ENCODE data around the gene SPSB1.

The SPSB1 gene

GRCh38 chr1:9397997-9398526, 105.4 kb downstream of the SPSB1 start:
- DNase-seq: no peak

- DNase-seq: no peak
These were observed 107.1 kb downstream of the SPSB1 start for GRCh38 chr1:9399510-9400424.

GRCh38 chr1:9400425-9401079, 107.9 kb downstream of the SPSB1 start:
- DNase-seq: no peak

GRCh38 chr1:9401080-9401453, 108.4 kb downstream of the SPSB1 start:
- no peak for DNase-seq

GRCh38 chr1:9402256-9402616, 109.5 kb downstream of the SPSB1 start:
- DNase-seq: no peak

GRCh38 chr1:9402717-9403225, 110.1 kb downstream of the SPSB1 start:
- no peak for DNase-seq

GRCh38 chr1:9404117-9404914, 111.6 kb downstream of the SPSB1 start:
- no peak for DNase-seq

GRCh38 chr1:9406111-9406510, 113.4 kb downstream of the SPSB1 start:
- DNase-seq: no peak

- no peak for DNase-seq
These were observed 118.1 kb downstream of the SPSB1 start for GRCh38 chr1:9410737-9411297.

GRCh38 chr1:9413071-9413876, 120.6 kb downstream of the SPSB1 start:
- DNase-seq: no peak

- DNase-seq: no peak
These were observed 121.2 kb downstream of the SPSB1 start for GRCh38 chr1:9413877-9414213.

- DNase-seq: no peak
These were observed 123.8 kb downstream of the SPSB1 start for GRCh38 chr1:9416506-9416905.

- DNase-seq: no peak
These were observed 124.3 kb downstream of the SPSB1 start for GRCh38 chr1:9416918-9417500.

- no peak for DNase-seq
These were observed 125.0 kb downstream of the SPSB1 start for GRCh38 chr1:9417695-9418094.

GRCh38 chr1:9418851-9419250, 126.2 kb downstream of the SPSB1 start:
- no peak for DNase-seq

Data from cortex of kidney (tissue), 1 donor.